ENCODE data around the gene GIGYF2.

DNA sequence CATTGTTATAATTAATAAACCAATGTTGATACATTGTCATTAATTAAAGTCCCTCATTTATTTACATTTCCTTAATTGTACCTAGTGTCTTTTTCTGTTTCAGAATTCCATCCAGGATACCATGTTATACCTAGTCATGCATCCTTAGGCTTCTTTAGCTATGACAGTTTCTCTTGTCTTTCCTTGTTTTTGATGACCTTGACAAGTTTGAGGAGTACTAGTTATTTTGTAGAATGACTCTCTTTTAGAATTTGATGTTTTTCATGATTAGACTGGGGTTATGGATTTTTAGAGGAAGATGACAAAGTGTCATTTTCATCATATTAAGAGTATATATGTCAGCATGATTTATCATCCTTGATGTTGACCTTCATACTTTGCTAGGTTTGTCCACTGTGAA lies 16.4 kb downstream of the GIGYF2 start:
- no peak for TF ChIP-seq CTCF (IDR thresholded peaks at IDR 0.05)
- TF ChIP-seq POLR2A (IDR thresholded peaks at IDR 0.05) = no peak
- no peak for TF ChIP-seq POLR2AphosphoS5 (IDR thresholded peaks at IDR 0.05)

Data from prostate gland (tissue), 2 donors.